C4-2B (cell line): ENCODE measurements around the gene GPX4.

Source experiments
- ZFX ChIP-seq: fragments of 450-650 bp; IDR thresholded peaks from 2 replicates; pipeline ENCODE4 v1.6.1; 2017
- TF ChIP-seq, protein P1 (sequence below): fragments of 450-650 bp; conservative IDR thresholded peaks from 2 replicates; pipeline ENCODE4 v1.5.1; 2017; ENCODE audit warnings: mild to moderate bottlenecking

- TF ChIP-seq, protein P1, sequence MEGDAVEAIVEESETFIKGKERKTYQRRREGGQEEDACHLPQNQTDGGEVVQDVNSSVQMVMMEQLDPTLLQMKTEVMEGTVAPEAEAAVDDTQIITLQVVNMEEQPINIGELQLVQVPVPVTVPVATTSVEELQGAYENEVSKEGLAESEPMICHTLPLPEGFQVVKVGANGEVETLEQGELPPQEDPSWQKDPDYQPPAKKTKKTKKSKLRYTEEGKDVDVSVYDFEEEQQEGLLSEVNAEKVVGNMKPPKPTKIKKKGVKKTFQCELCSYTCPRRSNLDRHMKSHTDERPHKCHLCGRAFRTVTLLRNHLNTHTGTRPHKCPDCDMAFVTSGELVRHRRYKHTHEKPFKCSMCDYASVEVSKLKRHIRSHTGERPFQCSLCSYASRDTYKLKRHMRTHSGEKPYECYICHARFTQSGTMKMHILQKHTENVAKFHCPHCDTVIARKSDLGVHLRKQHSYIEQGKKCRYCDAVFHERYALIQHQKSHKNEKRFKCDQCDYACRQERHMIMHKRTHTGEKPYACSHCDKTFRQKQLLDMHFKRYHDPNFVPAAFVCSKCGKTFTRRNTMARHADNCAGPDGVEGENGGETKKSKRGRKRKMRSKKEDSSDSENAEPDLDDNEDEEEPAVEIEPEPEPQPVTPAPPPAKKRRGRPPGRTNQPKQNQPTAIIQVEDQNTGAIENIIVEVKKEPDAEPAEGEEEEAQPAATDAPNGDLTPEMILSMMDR, result no peak
- no peak for TF ChIP-seq ZFX
Observed at GRCh38 chr19:1146412-1146699, 42.6 kb downstream of the GPX4 start.
